ENCODE data around the gene ARHGAP24.
"Not testable (repeated sequence)": the region's sequence is repeated elsewhere in the genome, so short reads cannot be mapped to it uniquely, and the experiment has no call there.

The ARHGAP24 gene

DNA sequence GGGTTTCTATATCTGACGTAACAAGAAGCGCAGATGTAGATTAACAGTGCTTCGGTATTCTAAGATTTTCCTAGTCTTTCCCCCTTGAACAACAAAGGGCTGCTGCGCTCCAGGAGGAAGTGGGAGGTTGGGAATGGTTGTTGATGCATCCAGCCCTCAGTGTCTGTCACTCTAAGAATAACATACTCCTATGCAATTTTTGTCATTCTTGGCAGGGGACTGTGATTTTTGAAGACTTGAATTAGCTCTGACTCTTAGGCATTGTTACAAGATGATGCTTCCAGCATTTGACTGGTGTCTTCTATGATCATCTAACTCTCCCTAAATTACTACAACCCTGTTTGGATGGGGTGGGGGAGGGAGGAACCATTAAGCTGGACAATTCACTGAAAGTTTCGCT, 394.2 kb downstream of the ARHGAP24 start:
- DNase-seq, result no peak

DNA sequence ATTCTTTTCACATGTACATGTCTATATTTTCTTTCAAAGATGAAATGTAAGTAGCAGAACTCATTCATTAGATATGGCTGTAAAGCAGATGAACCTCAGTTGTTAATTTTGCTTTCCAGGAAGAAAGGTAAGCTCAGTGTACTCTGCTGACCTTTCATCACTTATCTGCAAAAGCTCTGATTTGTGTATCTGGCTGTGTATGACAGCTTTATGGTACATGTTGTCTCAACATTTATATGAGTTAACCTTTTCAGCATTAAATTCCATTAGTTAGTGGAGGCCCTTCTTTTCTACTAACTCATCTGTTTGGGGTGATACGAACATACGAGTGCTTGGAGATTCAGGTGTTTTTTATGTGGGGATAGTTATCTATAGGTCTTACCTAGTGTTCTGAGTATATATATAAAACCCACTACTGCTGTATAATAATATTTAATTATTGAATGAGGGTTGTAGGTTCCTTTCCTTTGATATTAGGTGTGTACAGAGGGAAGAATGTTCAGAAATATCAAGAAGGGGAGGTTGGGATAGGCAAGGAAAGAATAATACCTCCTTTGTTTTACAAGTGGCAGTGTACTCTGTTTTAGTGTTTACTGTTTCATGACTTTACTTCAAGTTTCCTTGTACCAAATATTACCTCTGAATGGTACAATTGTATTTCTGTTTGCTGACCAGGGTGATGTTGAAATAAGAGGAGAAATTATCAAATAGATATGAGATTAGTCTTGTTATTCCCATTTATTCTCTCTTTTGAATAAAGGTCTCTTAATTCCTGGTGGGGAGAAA, 395.5 kb downstream of the ARHGAP24 start:
- DNase-seq, result no peak

GRCh38 chr4:85873566-85873965, 398.6 kb downstream of the ARHGAP24 start:
- no peak for DNase-seq

- DNase-seq, result no peak
These were observed 404.6 kb downstream of the ARHGAP24 start for GRCh38 chr4:85879518-85879917.

DNA sequence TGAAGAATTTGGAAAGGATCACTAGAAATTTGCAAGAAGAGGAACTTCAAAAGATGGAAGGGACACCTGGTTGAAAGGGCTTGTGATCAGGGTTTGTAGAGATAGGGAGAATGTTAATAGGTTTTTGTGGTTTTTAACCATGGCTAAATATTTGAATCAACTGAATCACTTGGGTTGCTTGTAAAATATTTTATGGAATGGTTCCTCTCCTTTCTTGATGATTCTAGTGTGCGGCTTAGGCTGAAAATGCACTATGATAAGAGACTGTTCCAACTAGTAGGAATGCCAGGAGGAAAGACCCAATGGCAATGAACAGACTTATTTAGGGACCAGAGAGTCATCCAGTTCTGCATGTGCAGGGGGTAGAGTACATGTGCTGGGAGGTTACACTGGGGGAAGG, 408.2 kb downstream of the ARHGAP24 start:
- no peak for DNase-seq

DNA sequence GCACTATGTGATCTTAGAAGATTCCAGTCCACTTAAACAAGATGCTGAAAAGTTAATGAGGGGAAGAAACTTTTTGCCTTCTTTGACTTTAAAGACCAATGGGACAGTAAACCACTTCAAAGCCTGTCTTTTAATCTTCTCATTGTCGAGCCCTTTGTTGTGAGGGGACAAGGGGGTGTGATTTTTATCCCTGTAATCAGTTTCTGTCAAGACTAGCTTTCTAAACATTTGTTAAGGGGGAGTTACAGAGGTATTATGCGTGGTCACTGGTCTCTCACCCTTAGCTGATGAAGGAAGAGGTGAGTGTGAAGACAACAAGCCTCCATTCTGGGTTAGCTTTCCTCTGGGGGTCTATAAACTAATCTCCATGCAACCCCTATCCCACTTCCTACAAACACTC, 409.3 kb downstream of the ARHGAP24 start:
- DNase-seq, result no peak

DNA sequence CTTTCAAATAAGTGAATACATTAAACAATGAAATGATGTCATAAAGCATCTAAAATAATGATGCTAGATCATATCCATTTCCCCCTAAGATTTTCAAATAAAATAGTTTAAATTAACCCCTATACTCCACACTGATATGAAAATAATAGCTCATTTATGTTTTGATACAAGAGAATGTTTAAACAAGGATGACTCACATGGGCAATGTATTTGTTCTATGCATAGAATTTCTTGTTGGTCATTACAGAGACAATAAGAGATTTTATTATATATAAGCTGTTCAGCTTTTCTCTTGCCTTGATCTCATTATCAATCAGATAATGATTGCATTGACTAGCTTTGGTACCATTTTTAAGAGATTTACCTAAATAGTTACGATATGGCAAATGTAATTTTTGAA, 411.7 kb downstream of the ARHGAP24 start:
- no peak for DNase-seq

GRCh38 chr4:85889314-85889713, 414.4 kb downstream of the ARHGAP24 start:
- no peak for DNase-seq

GRCh38 chr4:85895755-85896154, 420.8 kb downstream of the ARHGAP24 start:
- DNase-seq, result no peak

GRCh38 chr4:85898231-85898630, 423.3 kb downstream of the ARHGAP24 start:
- no peak for DNase-seq

- DNase-seq, result no peak
These were observed 426.6 kb downstream of the ARHGAP24 start for GRCh38 chr4:85901500-85901899.

DNA sequence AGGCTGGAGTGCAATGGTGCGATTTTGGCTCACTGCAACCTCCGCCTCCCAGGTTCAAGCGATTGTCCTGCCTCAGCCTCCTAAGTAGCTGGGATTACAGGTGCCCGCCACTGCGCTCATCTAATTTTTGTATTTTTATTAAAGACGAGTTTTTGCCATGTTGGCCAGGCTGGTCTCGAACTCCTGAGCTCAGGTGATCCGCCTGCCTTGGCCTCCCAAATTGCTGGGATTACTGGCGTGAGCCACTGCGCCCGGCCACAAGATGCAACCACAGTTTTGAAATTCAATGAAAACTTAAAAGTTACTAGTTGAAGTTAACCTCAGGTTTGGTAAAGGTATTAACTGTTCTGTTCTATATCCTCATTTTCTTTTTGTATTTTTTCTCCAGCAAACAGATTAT, 427.7 kb downstream of the ARHGAP24 start:
- DNase-seq, result not testable (repeated sequence)

GRCh38 chr4:85905761-85906160, 430.8 kb downstream of the ARHGAP24 start:
- no peak for DNase-seq

DNA sequence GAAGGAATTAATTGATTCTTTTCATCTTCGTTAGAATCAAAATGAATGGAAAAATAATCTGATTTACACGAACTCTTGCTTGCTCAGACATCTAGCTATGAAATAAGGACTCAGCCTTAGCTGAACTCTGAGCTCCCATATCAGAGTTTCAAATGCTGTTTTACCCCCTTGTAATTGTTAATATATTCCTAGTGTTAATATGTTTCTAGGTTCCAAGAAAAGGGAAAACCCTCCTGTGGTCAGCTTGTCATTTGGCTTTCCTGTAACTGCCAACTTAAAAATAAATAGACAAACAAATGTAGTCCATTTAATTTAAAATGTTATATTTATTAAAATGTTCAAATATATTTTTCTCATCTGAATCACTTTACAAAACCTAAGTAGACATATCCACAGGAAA, 432.1 kb downstream of the ARHGAP24 start:
- DNase-seq, result no peak

DNA sequence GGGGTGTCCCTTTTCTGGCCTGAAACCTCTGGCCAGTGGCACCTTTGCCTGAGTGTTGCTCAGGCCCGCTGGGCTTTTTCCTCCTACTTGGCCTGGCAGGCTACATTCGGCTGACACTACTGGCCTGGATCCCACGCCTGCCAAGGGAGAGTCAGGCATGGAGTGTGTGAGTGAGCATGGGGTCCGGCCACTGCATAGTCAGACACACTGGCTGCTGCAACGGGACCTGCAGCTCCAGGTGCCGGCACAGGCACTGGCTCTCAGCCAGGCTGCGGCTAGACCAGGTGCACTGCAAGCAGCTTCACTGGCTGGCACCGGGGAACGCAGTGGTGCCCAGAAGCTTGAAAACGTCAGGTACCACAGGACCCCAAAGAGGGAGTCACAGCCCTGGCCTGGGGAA, 434.9 kb downstream of the ARHGAP24 start:
- no peak for DNase-seq

DNA sequence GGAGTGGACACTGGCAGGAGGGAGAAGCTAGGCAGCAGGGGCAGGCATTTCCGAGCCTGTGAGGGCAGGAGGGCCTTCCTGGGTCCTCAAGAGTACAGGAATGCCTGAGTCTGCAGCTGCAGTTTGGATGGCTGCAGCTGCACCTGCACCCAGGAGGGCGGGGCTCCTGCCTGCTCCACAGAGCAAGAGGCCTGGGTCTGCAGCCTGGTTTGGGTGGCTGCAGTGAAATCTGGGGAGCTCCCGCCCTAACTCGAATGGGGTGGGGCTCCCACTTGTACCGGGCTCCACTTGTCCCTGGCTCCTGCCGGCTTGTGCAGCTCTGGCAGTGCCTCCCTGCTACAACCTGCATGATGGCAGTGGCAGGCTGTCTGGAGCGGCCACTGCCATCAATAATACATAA, 436.0 kb downstream of the ARHGAP24 start:
- DNase-seq, result no peak

- no peak for DNase-seq
These were observed 439.2 kb downstream of the ARHGAP24 start for GRCh38 chr4:85913931-85914694.

DNA sequence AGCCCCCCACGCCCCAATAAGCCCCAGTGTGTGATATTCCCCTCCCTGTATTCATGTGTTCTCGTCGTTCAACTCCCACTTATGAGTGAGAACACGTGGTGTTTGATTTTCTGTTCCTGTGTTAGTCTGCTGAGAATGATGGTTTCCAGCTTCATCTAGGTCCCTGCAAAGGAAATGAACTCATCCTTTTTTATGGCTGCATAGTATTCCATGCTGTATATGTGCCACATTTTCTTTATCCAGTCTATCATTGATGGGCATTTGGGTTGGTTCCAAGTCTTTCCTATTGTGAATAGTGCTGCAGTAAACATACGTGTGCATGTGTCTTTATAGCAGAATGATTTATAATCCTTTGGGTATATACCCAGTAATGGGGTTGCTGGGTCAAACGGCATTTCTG, 440.6 kb downstream of the ARHGAP24 start:
- DNase-seq, result not testable (repeated sequence)

DNA sequence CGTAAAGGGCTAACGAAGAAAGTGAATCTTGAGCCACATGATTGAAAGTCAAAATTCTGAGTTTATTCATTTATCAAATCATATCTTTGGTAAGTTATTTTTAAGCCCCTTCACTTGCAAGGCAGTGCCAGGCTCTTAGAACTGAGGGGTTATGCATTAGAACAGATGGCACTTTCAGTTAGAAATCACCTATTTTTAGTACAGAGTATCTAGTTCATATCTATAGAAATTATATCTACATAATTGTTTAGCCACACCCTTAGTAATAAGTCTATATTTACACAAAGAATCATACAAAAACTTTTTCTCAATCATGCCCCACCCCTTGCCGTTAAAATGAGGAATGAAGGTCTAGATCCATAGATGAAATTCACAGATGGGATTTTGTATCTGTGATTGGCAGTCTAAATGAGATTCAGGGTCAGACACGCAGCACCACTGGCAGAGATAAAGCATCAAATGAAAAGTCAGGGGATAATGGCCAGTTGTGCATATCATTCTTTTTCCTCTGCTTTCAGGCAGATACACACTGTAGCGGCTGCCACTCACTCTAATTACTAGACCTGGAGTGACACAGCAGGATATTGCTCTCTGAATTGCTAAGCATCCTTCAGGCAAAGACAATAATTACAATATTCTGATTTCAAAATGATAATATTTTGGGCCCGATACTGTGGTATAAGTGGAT, 444.4 kb downstream of the ARHGAP24 start:
- no peak for DNase-seq

- no peak for DNase-seq
These were observed 450.1 kb downstream of the ARHGAP24 start for GRCh38 chr4:85925071-85925470.

- no peak for DNase-seq
These were observed 454.0 kb downstream of the ARHGAP24 start for GRCh38 chr4:85928775-85929591.

- no peak for DNase-seq
These were observed 455.2 kb downstream of the ARHGAP24 start for GRCh38 chr4:85929961-85930665.
